Measurements from ENCODE around the gene ENDOD1.

- TF ChIP-seq POLR2A (IDR thresholded peaks at IDR 0.05; ENCODE audit: low read depth, low read length): no peak
- no peak for TF ChIP-seq TAF1 (IDR thresholded peaks at IDR 0.05; ENCODE audit: low read depth, low read length)
- TF ChIP-seq POLR2AphosphoS5 (IDR thresholded peaks at IDR 0.05; ENCODE audit: low read depth, low read length): no peak
- TF ChIP-seq SPI1 (IDR thresholded peaks at IDR 0.05; ENCODE audit: low read depth, low read length): no peak
- no peak for TF ChIP-seq PAX5 (IDR thresholded peaks at IDR 0.05; ENCODE audit: insufficient read depth, low read length, severe bottlenecking)
- no peak for TF ChIP-seq POU2F2 (IDR thresholded peaks at IDR 0.05; ENCODE audit: low read depth, low read length)
These were observed 19.3 kb downstream of the ENDOD1 start for GRCh38 chr11:95108671-95109551.

Data from GM12891 (cell line).